A673 (cell line): ENCODE results near the gene PANX3.

Experiments used
- EZH2 ChIP-seq: fragments of 200-600 bp; sonication (generic); IDR thresholded peaks from 2 replicates; pipeline ENCODE4 v1.6.1; 2017; ENCODE audit warnings: borderline replicate concordance, low read depth, mild to moderate bottlenecking, mixed read lengths, antibody characterized with exemption, low read length; ENCODE audit not compliant: poor library complexity, severe bottlenecking
- TF ChIP-seq, protein P1 (sequence below): fragments of 300-800, 200-600 bp; sonication (generic); conservative IDR thresholded peaks from 2 replicates; pipeline ENCODE4 v1.5.1; 2017; ENCODE audit warnings: low read depth, mild to moderate bottlenecking, antibody characterized with exemption, low read length, moderate library complexity, mixed read lengths

GRCh38 chr11:124578761-124579160 lies 32.5 kb upstream of the PANX3 start:
- TF ChIP-seq, protein P1, sequence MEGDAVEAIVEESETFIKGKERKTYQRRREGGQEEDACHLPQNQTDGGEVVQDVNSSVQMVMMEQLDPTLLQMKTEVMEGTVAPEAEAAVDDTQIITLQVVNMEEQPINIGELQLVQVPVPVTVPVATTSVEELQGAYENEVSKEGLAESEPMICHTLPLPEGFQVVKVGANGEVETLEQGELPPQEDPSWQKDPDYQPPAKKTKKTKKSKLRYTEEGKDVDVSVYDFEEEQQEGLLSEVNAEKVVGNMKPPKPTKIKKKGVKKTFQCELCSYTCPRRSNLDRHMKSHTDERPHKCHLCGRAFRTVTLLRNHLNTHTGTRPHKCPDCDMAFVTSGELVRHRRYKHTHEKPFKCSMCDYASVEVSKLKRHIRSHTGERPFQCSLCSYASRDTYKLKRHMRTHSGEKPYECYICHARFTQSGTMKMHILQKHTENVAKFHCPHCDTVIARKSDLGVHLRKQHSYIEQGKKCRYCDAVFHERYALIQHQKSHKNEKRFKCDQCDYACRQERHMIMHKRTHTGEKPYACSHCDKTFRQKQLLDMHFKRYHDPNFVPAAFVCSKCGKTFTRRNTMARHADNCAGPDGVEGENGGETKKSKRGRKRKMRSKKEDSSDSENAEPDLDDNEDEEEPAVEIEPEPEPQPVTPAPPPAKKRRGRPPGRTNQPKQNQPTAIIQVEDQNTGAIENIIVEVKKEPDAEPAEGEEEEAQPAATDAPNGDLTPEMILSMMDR, result no peak
- no peak for TF ChIP-seq EZH2
